Skin epidermis (tissue), 12 donors: ENCODE data around the gene TMEM38B.
"Not testable (repeated sequence)": the region's sequence is repeated elsewhere in the genome, so short reads cannot be mapped to it uniquely, and the experiment has no call there.

Experiments used
- H3K27ac ChIP-seq, 21 experiments: fragments of 200-600 bp; sonication (generic) in 11 of 21; one replicate each; pipeline ENCODE4 v1.5.0; 2020; ENCODE audit warnings: mild to moderate bottlenecking in 3 of 21, inconsistent platforms in 2 of 21, moderate library complexity in 2 of 21
- H3K4me3 ChIP-seq, 7 experiments: fragments of 200-600 bp; sonication (generic) in 2 of 7; one replicate each; pipeline ENCODE4 v1.5.0; 2020; ENCODE audit warnings: inconsistent platforms in 2 of 7, mild to moderate bottlenecking in 2 of 7, moderate library complexity in 1 of 7

Gene TMEM38B

DNA sequence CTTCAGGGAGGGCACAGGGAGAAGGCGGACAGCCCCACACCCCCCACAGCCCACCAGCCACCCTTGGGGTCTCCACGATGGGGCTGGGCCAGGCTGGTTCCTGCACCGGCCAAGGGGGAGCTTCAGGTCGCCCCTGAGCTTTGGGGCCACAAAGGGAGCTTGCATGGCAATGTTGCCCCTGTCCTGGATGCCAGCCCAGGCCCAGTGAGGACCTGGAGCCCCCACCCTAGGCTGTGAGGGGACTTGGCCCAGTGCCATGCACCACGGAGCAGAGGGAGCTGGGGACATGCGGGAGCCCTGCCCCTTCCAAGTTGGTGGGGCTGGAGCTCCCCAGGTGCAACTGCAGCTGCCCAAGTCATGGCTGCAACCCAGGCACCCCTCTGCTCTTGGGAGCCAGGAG, 18.4 kb downstream of the TMEM38B start:
- no peak overlapping the region for H3K27ac ChIP-seq
- no peak overlapping the region for H3K4me3 ChIP-seq

GRCh38 chr9:105713260-105714019, 19.1 kb downstream of the TMEM38B start:
- Histone ChIP-seq H3K4me3 (no peak overlapping the region), H3K27ac (no peak overlapping the region)

GRCh38 chr9:105714020-105714331, 19.6 kb downstream of the TMEM38B start:
- Histone ChIP-seq H3K4me3 (no peak overlapping the region), H3K27ac (no peak overlapping the region)

GRCh38 chr9:105716146-105716545, 21.8 kb downstream of the TMEM38B start:
- Histone ChIP-seq H3K4me3 (no peak overlapping the region), H3K27ac (no peak overlapping the region)

DNA sequence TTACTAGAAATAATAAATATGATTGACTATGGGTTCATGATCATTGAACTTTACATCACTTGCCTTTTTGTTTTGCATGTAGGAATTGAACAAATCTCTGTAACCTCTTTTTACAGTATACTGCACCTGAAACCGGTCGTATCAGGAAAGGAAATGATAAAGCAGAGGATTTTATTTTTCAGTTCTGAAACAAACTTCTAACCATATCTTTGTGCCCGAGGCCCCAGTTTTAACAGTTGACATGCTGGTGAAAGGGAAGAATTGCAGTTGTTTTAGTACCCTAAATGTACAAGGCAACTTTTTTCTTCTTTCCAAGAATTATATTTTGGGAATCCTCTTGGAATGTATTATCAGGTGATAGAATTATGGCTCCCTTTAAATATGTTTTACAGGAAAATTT, 27.8 kb downstream of the TMEM38B start:
- Histone ChIP-seq H3K4me3 (no peak overlapping the region), H3K27ac (no peak overlapping the region)

GRCh38 chr9:105725370-105725769, 31.0 kb downstream of the TMEM38B start:
- H3K4me3 ChIP-seq, result no peak overlapping the region
- no peak overlapping the region for H3K27ac ChIP-seq

GRCh38 chr9:105728230-105728629, 33.9 kb downstream of the TMEM38B start:
- H3K4me3 ChIP-seq, H3K27ac ChIP-seq: not testable (repeated sequence)

DNA sequence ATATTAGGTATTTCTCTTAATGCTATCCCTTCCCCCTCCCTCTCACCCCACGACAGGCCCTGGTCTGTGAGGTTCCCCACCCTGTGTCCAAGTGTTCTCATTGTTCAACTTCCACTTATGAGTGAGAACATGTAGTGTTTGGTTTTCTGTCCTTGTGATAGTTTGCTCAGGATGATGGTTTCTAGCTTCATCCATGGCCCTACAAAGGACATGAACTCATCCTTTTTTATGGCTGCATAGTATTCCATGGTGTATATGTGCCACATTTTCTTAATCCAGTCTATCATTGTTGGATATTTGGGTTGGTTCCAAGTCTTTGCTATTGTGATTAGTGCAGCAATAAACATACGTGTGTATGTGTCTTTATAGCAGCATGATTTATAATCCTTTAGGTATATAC, 37.1 kb downstream of the TMEM38B start:
- not testable (repeated sequence) for H3K4me3 ChIP-seq, H3K27ac ChIP-seq

DNA sequence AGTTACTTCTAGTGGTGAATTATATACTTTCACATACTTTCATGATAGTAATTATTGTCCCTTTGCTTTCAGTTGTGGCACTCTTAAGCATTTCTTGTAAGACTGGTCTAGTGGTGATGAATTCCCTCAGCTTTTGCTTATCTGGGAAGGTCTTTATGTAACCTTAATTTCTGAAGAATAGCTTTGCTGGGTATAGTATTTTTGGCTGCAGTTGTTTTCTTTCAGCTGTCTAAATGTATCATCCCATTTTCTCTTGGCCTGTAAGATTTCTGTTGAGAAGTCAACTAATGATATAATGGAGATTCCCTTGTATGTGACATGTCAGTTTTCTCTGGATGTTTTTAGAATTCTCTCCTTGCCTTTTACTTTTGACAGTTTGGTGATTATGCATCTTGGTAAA, 41.0 kb downstream of the TMEM38B start:
- Histone ChIP-seq H3K4me3 (no peak overlapping the region), H3K27ac (no peak overlapping the region)

DNA sequence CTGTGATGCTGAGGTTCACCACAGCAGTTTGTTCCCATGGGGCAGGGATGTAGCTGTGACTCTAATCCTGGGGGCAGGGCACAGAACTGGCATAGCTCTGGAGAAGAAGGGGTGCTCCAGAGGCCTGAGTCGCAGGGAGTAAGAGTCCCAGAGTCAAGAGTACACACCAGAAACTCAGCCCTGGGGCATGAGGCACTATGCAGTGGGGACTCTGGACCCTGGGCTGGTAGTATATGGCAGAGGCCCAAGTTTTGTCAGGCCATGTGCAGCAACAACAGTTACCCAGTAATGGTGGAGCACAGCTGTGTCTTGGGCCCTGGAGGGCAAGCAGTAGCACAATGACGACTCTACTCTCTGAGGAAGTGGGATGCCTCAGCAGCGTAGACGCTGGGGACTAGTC, 42.9 kb downstream of the TMEM38B start:
- no peak overlapping the region for H3K4me3 ChIP-seq
- no peak overlapping the region for H3K27ac ChIP-seq

- Histone ChIP-seq H3K4me3 (no peak overlapping the region), H3K27ac (no peak overlapping the region)
These were observed 47.7 kb downstream of the TMEM38B start for GRCh38 chr9:105742088-105742487.

DNA sequence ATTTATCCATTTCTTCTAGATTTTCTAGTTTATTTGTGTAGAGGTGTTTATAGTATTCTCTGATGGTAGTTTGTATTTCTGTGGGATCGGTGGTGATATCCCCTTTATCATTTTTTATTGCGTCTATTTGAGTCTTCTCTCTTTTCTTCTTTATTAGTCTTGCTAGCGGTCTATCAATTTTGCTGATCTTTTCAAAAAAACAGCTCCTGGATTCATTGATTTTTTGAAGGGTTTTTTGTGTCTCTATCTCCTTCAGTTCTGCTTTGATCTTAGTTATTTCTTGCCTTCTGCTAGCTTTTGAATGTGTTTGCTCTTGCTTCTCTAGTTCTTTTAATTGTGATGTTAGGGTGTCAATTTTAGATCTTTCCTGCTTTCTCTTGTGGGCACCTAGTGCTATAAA, 53.0 kb downstream of the TMEM38B start:
- H3K27ac ChIP-seq, H3K4me3 ChIP-seq: not testable (repeated sequence)

DNA sequence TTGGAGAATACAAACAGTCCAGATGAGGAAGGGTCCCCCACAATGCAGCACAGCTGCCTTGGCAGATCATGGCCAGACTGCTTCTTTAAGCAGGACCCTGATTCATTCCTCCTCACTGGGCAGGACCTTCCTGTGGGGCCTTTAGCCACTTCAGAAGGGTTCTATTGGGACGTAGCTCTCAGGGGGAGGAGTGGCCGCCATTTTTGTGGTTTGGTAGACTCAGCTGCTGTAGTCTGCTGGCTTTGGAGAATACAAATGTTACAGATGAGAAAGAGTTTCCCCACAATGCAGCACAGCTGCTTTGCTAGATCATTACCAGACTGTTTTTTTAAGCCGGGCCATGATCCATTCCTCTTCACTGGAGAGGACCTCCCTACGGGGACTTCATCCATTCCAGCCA, 57.4 kb downstream of the TMEM38B start:
- no peak overlapping the region for H3K4me3 ChIP-seq
- no peak overlapping the region for H3K27ac ChIP-seq

- Histone ChIP-seq H3K27ac (no peak overlapping the region), H3K4me3 (no peak overlapping the region)
These were observed 63.3 kb downstream of the TMEM38B start for GRCh38 chr9:105757496-105758251.

DNA sequence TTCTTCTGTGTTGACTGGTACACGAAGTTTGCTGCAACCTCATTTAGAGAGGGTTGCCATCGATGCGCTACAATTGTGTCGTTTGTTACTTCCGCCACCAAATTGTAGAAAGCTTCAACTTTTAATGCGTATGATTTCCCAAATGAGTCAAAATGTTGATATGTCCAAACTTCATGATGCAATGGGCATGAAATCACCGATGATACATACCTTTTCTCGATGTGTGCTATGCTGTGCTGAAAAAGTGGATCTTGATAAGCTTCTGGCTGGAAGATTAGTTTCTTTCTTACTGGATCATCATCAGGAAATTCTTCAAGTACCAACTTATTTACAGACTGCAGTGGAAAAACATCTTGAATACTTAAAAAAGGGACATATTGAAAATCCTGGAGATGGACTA, 65.7 kb downstream of the TMEM38B start:
- Histone ChIP-seq H3K4me3 (no peak overlapping the region), H3K27ac (no peak overlapping the region)

GRCh38 chr9:105782561-105783494, 88.5 kb downstream of the TMEM38B start:
- not testable (repeated sequence) for H3K27ac ChIP-seq, H3K4me3 ChIP-seq

- H3K4me3 ChIP-seq, H3K27ac ChIP-seq: not testable (repeated sequence)
These were observed 89.1 kb downstream of the TMEM38B start for GRCh38 chr9:105783495-105783872.

DNA sequence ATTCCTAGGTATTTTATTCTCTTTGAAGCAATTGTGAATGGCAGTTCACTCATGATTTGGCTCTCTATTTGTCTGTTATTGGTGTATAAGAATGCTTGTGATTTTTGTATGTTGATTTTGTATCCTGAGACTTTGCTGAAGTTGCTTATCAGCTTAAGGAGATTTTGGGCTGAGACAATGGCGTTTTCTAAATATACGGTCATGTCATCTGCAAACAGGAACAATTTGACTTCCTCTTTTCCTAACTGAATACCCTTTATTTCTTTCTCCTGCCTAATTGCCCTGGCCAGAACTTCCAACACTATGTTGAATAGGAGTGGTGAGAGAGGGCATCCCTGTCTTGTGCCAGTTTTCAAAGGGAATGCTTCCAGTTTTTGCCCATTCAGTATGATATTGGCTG, 92.5 kb downstream of the TMEM38B start:
- H3K4me3 ChIP-seq, H3K27ac ChIP-seq: not testable (repeated sequence)

DNA sequence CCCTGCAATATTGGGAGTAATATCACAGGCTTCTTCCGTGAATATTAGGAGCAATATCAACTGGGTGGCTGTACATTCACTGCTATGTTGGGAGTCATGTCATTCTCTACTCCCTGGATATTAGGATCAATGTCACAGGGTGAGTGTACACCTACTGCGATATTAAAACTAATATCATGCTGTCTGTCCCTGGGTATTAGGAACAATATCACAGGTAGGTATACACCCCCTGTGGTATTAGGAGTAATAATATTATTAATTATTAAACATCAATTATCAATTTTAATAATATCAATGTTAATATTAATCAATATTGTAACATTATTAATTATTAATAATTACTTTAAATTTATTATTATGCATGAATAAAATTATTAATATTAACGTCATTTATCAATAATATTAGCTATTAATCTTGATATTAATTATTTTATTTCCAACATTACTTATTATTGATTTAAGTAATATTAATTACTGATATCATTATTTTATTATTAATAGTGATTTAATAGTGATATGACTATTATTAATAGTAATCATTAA, 121.9 kb downstream of the TMEM38B start:
- Histone ChIP-seq H3K27ac (no peak overlapping the region), H3K4me3 (no peak overlapping the region)

DNA sequence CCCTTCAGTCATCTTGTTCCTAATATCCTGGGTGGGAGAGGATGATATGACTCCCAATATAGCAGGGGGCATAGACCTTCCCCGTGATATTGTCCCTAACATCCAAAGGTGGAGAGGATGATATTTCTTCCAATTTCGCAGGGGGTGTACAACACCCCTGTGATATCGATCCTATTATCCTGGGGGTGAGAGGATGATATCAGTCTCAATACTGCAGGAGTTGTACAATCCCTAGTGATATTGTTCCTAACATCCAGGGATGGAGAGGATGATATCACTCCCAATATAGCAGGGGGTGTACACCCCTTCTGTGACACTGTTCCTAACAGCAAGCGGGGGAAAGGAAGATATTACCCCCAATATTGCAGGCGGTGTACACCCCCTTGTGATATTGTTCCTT, 122.6 kb downstream of the TMEM38B start:
- H3K4me3 ChIP-seq, result no peak overlapping the region
- H3K27ac ChIP-seq, result no peak overlapping the region
